Activated CD4-positive, CD25-positive, alpha-beta regulatory T cell treated with anti-CD3 and anti-CD28 coated beads, Interleukin-2, amount 50 U/mL, for 24 hours (primary cell): ENCODE results near the gene ACTR10.

Experiments used
- ATAC-seq, 2 donors: fragments of 150-1000 bp; cut with Tn5 transposase; one replicate each; pipeline ENCODE4 v1.10.0; 2021; ENCODE audit warnings: mild to moderate bottlenecking in 1 of 2, moderate library complexity in 1 of 2

ACTR10 gene

DNA sequence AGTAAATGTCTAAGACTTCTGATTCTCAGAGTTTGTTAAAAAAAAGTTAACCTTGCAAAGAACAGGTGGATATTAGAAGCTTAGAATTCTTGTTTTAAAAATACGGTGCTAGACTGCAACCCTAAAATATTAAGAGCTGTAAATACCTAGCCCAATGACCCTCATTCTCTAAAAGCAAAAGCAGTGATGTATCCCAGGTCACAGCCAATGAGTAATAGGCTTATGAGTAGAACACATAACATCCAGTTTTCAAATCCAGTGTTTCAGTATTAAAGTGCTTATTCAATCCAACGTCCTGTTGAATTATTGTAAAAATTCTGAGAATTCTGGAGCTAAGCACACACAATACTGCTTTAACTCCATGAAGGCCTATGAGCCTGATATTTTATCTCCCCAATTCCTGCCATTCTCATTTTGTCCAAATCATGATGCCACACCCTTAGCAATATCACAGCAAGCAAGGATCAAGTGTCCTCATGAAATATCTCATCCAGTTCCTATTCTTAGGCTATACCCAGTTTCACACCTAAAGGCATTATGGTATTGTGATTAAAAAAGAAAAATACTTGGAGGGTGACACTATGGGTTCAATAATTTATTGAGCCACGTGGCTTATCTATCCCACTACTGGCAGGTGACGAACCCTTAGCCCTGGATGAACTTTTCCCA lies 83.1 kb downstream of the ACTR10 start:
- ATAC-seq, result no peak

DNA sequence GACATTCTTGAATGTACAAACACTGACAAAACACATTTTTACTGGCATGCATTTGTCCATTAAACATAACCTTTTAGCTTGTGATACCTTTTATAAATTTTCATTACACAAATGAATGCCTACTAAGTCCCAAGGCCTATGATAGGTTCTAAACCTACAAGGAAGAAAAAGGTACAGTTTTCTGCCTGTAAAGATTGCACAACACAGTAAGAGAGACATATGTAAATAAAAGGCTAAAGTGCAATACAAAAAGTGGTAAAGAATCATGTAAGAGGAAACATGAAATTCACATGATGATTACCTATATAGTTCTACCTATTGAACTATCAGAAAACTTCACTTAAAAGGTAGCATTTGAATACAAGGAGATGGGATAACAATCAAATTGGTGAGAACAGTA lies 83.8 kb downstream of the ACTR10 start:
- ATAC-seq, result no peak

DNA sequence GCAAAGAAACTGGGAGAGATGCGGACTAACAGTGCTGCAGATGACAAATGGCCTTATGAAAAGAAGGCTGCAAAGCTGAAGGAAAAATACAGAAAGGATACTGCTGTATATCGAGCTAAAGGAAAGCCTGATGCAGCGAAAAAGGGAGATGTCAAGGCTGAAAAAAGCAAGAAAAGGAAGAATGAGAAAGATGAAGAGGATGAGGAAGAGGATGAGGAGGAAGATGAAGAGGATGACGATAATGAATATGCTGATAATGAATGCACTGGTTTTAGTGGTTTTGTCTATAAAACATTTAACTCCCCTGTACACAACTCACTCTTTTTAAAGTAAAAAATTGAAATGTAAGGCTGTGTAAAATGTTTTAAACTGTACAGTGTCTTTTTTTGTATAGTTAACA lies 85.2 kb downstream of the ACTR10 start:
- ATAC-seq, result no peak
